22Rv1 (cell line): ENCODE measurements around the gene FAM50A.

Experiments
- ZFX ChIP-seq: fragments of 450-650 bp; IDR thresholded peaks from 2 replicates; pipeline ENCODE4 v1.6.1; 2017; ENCODE audit warnings: antibody characterized with exemption, borderline replicate concordance
- TF ChIP-seq, protein P1 (sequence below): fragments of 450-650 bp; IDR thresholded peaks from 2 replicates; pipeline ENCODE4 v1.5.1; 2017; ENCODE audit warnings: mild to moderate bottlenecking

DNA sequence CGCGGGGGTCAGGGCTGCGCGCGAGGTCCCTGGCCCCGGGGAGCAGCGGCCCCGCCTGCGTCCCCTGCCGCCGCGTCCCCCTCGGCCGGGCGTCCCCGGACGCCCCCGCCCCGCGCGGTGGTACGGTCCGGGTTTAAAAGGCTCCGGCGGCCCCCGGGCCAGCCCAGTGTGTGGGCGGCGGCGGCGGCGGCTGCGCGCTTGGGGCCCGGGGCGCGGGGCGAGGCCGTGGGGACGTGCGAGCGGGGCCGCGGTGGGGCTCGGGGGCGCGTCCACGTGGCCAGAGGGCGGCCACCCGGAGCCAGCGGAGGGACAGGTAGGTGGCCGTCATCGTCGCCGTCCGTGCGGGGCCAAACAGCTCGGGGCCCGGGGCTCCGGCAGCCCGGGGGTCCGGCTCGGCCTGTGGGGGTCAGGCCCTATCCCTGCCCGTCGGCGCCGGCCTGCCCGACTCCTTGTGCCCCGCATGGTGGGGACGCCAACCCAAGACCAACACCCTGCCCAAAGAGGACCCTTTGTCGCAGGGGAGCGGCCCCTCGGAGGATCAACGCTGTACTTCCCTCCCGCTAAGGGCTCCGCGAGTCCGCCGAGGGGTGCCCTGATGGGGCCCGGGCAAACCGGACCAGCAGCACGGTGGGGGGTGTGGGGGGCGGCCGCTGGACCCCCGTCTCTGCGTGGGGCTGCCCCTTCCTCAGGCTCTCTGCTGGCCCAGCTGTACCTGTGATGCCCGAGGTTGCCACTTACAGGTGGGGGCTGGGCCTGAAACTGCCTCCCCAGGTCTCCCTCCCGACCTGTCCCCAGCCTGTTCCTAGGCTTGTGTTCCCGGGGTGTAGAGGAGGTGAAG is 14.4 kb downstream of the FAM50A start, which contains the start of gene PLXNA3:
- TF ChIP-seq, protein P1, sequence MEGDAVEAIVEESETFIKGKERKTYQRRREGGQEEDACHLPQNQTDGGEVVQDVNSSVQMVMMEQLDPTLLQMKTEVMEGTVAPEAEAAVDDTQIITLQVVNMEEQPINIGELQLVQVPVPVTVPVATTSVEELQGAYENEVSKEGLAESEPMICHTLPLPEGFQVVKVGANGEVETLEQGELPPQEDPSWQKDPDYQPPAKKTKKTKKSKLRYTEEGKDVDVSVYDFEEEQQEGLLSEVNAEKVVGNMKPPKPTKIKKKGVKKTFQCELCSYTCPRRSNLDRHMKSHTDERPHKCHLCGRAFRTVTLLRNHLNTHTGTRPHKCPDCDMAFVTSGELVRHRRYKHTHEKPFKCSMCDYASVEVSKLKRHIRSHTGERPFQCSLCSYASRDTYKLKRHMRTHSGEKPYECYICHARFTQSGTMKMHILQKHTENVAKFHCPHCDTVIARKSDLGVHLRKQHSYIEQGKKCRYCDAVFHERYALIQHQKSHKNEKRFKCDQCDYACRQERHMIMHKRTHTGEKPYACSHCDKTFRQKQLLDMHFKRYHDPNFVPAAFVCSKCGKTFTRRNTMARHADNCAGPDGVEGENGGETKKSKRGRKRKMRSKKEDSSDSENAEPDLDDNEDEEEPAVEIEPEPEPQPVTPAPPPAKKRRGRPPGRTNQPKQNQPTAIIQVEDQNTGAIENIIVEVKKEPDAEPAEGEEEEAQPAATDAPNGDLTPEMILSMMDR, result no peak
- no peak for TF ChIP-seq ZFX
